HG02759 (cell line): ENCODE data around the gene IER3.

ENCODE experiments used
- ATAC-seq: cut with Tn5 transposase; IDR thresholded peaks from one replicate; pipeline ENCODE4 v1.9.1; 2021; ENCODE audit warnings: mild to moderate bottlenecking, moderate library complexity; ENCODE audit not compliant: unreplicated experiment

The IER3 gene

GRCh38 chr6:30744054-30744805 lies at the start of gene IER3:
Gene IER3, minus strand, starts transcription at chr6:30744547. Its CDS starts 29 bp downstream, at chr6:30744518.
- peak; percentile 36 for ATAC-seq

GRCh38 chr6:30793521-30794194 lies 49.3 kb upstream of the IER3 start:
- ATAC-seq, result no peak

- no peak for ATAC-seq
Measured at GRCh38 chr6:30792786-30793185, 48.4 kb upstream of the IER3 start.

GRCh38 chr6:30790724-30791383 lies 46.5 kb upstream of the IER3 start:
- no peak for ATAC-seq

GRCh38 chr6:30789606-30790005 lies 45.3 kb upstream of the IER3 start:
- ATAC-seq, result no peak

GRCh38 chr6:30787954-30788353 lies 43.6 kb upstream of the IER3 start:
- ATAC-seq, result no peak

- no peak for ATAC-seq
Measured at GRCh38 chr6:30782425-30783014, 38.2 kb upstream of the IER3 start.

GRCh38 chr6:30781743-30782424 lies 37.5 kb upstream of the IER3 start:
- ATAC-seq, result no peak

GRCh38 chr6:30781395-30781742 lies 37.0 kb upstream of the IER3 start:
- ATAC-seq, result no peak

- no peak for ATAC-seq
Measured at GRCh38 chr6:30780642-30780920, 36.2 kb upstream of the IER3 start.

GRCh38 chr6:30779850-30780641 lies 35.7 kb upstream of the IER3 start:
- no peak for ATAC-seq

GRCh38 chr6:30778001-30778635 lies 33.8 kb upstream of the IER3 start:
- ATAC-seq, result no peak

- no peak for ATAC-seq
Measured at GRCh38 chr6:30777155-30777485, 32.8 kb upstream of the IER3 start.

GRCh38 chr6:30776390-30777154 lies 32.2 kb upstream of the IER3 start:
- no peak for ATAC-seq

- ATAC-seq, result no peak
Measured at GRCh38 chr6:30775104-30775503, 30.8 kb upstream of the IER3 start.

- ATAC-seq, result no peak
Measured at GRCh38 chr6:30774701-30775100, 30.4 kb upstream of the IER3 start.

- no peak for ATAC-seq
Measured at GRCh38 chr6:30770592-30770991, 26.2 kb upstream of the IER3 start.

- ATAC-seq, result no peak
Measured at GRCh38 chr6:30769853-30770524, 25.6 kb upstream of the IER3 start.
